NB4 (cell line): ENCODE data around the gene ATP6V0E1.

Source experiments
- DNase-seq: peaks from one replicate; pipeline ENCODE4 v3.0.0; 2010; ENCODE audit warnings: low read depth
- H3K4me3 ChIP-seq: one replicate; pipeline ENCODE4 v1.5.1; 2011; ENCODE audit warnings: mild to moderate bottlenecking, low read depth, low read length, moderate library complexity
- CTCF ChIP-seq: IDR thresholded peaks from one replicate; pipeline ENCODE4 v1.5.1; 2012; ENCODE audit warnings: low read depth, low read length
- MYC ChIP-seq: IDR thresholded peaks from 2 replicates; pipeline ENCODE4 v1.6.1; 2011; ENCODE audit warnings: low read depth, low read length
- POLR2A ChIP-seq: IDR thresholded peaks from 2 replicates; pipeline ENCODE4 v1.6.1; 2011; ENCODE audit warnings: mild to moderate bottlenecking; ENCODE audit not compliant: insufficient read length; ENCODE audit errors: extremely low read depth
- TF ChIP-seq, protein P1 (sequence below): IDR thresholded peaks from 2 replicates; pipeline ENCODE4 v1.6.1; 2011; ENCODE audit warnings: low read depth, low read length

Gene ATP6V0E1

DNA sequence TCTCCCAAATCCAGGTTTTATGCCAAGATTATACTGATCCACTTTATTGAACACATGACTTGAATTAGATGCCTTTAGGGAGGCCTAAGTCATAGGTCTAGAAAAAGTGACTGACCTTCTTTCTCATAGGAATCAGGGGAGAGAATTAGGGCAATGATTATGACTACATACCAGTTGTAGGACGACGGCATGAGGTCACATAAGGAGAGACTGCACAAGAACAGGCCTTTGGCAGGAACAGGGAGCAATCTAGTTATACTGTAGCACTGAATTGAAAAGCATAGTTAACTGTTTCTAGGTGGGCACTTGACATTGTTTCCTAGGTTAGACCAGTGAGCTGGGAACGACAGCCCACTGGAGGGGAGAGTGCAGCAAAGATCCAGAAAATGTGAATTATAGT lies 95.3 kb downstream of the ATP6V0E1 start:
- DNase-seq, result no peak
- no peak overlapping the region for H3K4me3 ChIP-seq
- TF ChIP-seq, protein P1, sequence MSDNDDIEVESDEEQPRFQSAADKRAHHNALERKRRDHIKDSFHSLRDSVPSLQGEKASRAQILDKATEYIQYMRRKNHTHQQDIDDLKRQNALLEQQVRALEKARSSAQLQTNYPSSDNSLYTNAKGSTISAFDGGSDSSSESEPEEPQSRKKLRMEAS, result no peak
- TF ChIP-seq CTCF (no peak), MYC (no peak), POLR2A (no peak)
